Kidney (tissue), 14 donors: Measurements from ENCODE around the gene ZNF609. TPM values are rescaled to one million over a fixed set of nuclear protein-coding genes. Genes with fewer than 3 reads are reported as not detected.

Experiments
- DNase-seq, 5 donors: peaks; one replicate each; pipeline ENCODE4 v3.0.0-alpha.2; 2013 to 2020
- FAIRE-seq: peaks from 2 replicates; lab custom pipeline; 2012; peaks lifted over from hg19 to GRCh38; lab: Jason Lieb, UNC
- H3K27ac ChIP-seq, 2 donors: one replicate each; pipeline ENCODE4 v1.7.0; 2013; ENCODE audit warnings: low read depth in 2 of 2, low read length in 2 of 2, inconsistent platforms in 1 of 2
- H3K27me3 ChIP-seq: one replicate; pipeline ENCODE4 v1.7.1; 2013; ENCODE audit warnings: low read length, inconsistent platforms; ENCODE audit not compliant: control insufficient read depth, insufficient read depth
- H3K36me3 ChIP-seq, 3 donors: one replicate each; pipeline versions ENCODE4 v1.7.0 to v1.7.1; 2013; ENCODE audit warnings: low read length in 3 of 3, control low read depth in 1 of 3, inconsistent platforms in 1 of 3; ENCODE audit not compliant: insufficient read depth in 3 of 3, control insufficient read depth in 2 of 3
- H3K4me1 ChIP-seq, 3 donors: one replicate each; pipeline versions ENCODE4 v1.7.0 to v1.7.1; 2013; ENCODE audit warnings: low read length in 3 of 3, inconsistent platforms in 1 of 3, low read depth in 1 of 3; ENCODE audit not compliant: control insufficient read depth in 2 of 3, insufficient read depth in 2 of 3
- H3K4me3 ChIP-seq, 3 donors: one replicate each; pipeline versions ENCODE4 v1.7.0 to v1.8.1; 2013; ENCODE audit warnings: low read length in 3 of 3, control low read depth in 1 of 3, inconsistent platforms in 1 of 3
- H3K9ac ChIP-seq, 3 donors: one replicate each; pipeline versions ENCODE4 v1.7.0 to v1.7.1; 2013; ENCODE audit warnings: low read length in 3 of 3, control low read depth in 1 of 3, inconsistent platforms in 1 of 3
- H3K9me3 ChIP-seq, 3 donors: one replicate each; pipeline versions ENCODE4 v1.7.0 to v1.7.1; 2013; ENCODE audit warnings: low read length in 3 of 3, control low read depth in 1 of 3, inconsistent platforms in 1 of 3; ENCODE audit not compliant: control insufficient read depth in 2 of 3, insufficient read depth in 1 of 3
- CTCF ChIP-seq: IDR thresholded peaks from 3 replicates; pipeline ENCODE4 v1.5.1; 2012; ENCODE audit warnings: mild to moderate bottlenecking, moderate library complexity, borderline replicate concordance; ENCODE audit not compliant: insufficient read depth; ENCODE audit errors: extremely low read depth
- intact Hi-C: fragments of 100-400 bp; cut with DNase I; formaldehyde crosslinking; loops from one replicate; pipeline ENCODE4 v1.11.1; 2022
- polyA plus RNA-seq: library from polyadenylated mRNA; stranded (reverse); fragments of 350-450 nt; fragmentation: Illumina TruSeq; extraction: RNeasy Lipid Tissue Mini Kit (QIAGEN cat#74804); gene quantifications from one replicate; pipeline ENCODE4 v1.2.3, GENCODE V29; 2014; ENCODE audit warnings: low read depth, low replicate concordance; ENCODE audit not compliant: insufficient read depth
- total RNA-seq: library from RNA; stranded (reverse); fragmentation: NEBNext Ultra II Directional; extraction: Animal tissue kit (Norgen Biotek cat#: 25700); gene quantifications from one replicate; pipeline ENCODE4 v1.2.1, GENCODE V29; 2021
- donor health status: control.
- donor health status: control.
- donor health status: control.
- donor health status: control.
- donor health status: control.
- donor health status: DM: yes; HTN: yes; CAD: no.
- donor health status: Normal renal cell carcinoma (clear cell type).

The ZNF609 gene
- total and polyA plus RNA-seq, 2 donors from 2014 or later = 3.1 to 37.2 TPM

GRCh38 chr15:64702816-64703631 is 242.6 kb downstream of the ZNF609 start:
- Histone ChIP-seq H3K9me3 (no peaks in the 10 kb centered on the region), H3K4me3 (peak overlapping the region; percentile 71 to 93 (median 93)), H3K4me1 (peaks cover 5 to 41% (median 25%) of the 10 kb centered on the region in 3 donors), H3K36me3 (no peaks in the 10 kb centered on the region), H3K27ac (peak overlapping the region; percentile 88 to 93), H3K9ac (peak overlapping the region; percentile 62 to 85 (median 84)), H3K27me3 (no peaks in the 10 kb centered on the region)
- TF ChIP-seq CTCF = no peak
- intact Hi-C loops = no loop called here
- FAIRE-seq = no peak
- DNase-seq = peak; percentile 98 to 99 (median 99)

- Histone ChIP-seq H3K36me3 (no peaks in the 10 kb centered on the region), H3K9ac (peak overlapping the region; percentile 62 to 85 (median 84)), H3K27ac (peak overlapping the region; percentile 88 to 93), H3K9me3 (no peaks in the 10 kb centered on the region), H3K27me3 (no peaks in the 10 kb centered on the region), H3K4me1 (peaks cover 5 to 38% (median 25%) of the 10 kb centered on the region in 3 donors), H3K4me3 (peak overlapping the region; percentile 70 to 93 (median 93))
- DNase-seq = no peak
- intact Hi-C loops = no loop called here
- TF ChIP-seq CTCF = no peak
- no peak for FAIRE-seq
Measured at GRCh38 chr15:64703632-64703959, 243.2 kb downstream of the ZNF609 start.

GRCh38 chr15:64705006-64705405 is 244.6 kb downstream of the ZNF609 start:
- FAIRE-seq (no peak), DNase-seq (no peak)
- TF ChIP-seq CTCF = no peak

More at GRCh38 chr15:64705006-64705405, 244.6 kb downstream of the ZNF609 start:
- H3K36me3 ChIP-seq = no peaks in the 10 kb centered on the region
- H3K9ac ChIP-seq = no peak overlapping the region
- H3K9me3 ChIP-seq = no peaks in the 10 kb centered on the region
- intact Hi-C loops = no loop called here
- H3K27ac ChIP-seq = no peak overlapping the region
- no peak overlapping the region for H3K4me3 ChIP-seq
- peaks cover 5 to 25% (median 25%) of the 10 kb centered on the region in 3 donors for H3K4me1 ChIP-seq
- no peaks in the 10 kb centered on the region for H3K27me3 ChIP-seq
